A549 (cell line): ENCODE data around the gene LRRC36. TPM values are rescaled to one million over a fixed set of nuclear protein-coding genes. Genes with fewer than 3 reads are reported as not detected.

Experiments
- ATAC-seq, 2 experiments: fragments of 200-7000 bp in 1 of 2; fragments of >200 bp in 1 of 2; cut with Nextera tagmentation in 1 of 2; cut with Tn5 transposase in 1 of 2; 3 replicates each; pipeline versions ENCODE4 v1.8.0 to v1.9.1; 2018 to 2020; ENCODE audit warnings: mild to moderate bottlenecking in 1 of 2, moderate library complexity in 1 of 2
- CTCF ChIA-PET: fragments of 300-600 bp; sonication (Branson Sonifier 250); formaldehyde crosslinking; extraction: SDS; loops from one replicate; lab custom pipeline; 2021; ENCODE audit warnings: antibody characterized with exemption, inconsistent platforms; lab: Yijun Ruan, JAX
- POLR2A ChIA-PET: fragments of 350-600 bp; formaldehyde crosslinking; extraction: SDS; loops from one replicate; lab custom pipeline; 2021; ENCODE audit warnings: antibody characterized with exemption, inconsistent platforms; lab: Yijun Ruan, JAX
- DNase-seq, 2 experiments: peaks; one replicate each; pipeline versions ENCODE4 v3.0.0 to v3.0.0-alpha.2; 2011 to 2016; ENCODE audit warnings: low read depth in 1 of 2, low spot score in 1 of 2
- FAIRE-seq: peaks from 2 replicates; lab custom pipeline; 2011; peaks lifted over from hg19 to GRCh38; lab: Jason Lieb, UNC
- H3K27ac ChIP-seq, 2 experiments: fragments of >200 bp; sonication (Bioruptor Twin); formaldehyde crosslinking; 3 replicates each; pipeline ENCODE4 v1.5.1; 2016 to 2017
- H3K4me1 ChIP-seq: fragments of >200 bp; sonication (Bioruptor Twin); formaldehyde crosslinking; 3 replicates; pipeline ENCODE4 v1.6.1; 2016
- H3K4me2 ChIP-seq: fragments of >200 bp; sonication (Bioruptor Twin); formaldehyde crosslinking; 3 replicates; pipeline ENCODE4 v1.6.1; 2016
- H3K4me3 ChIP-seq: fragments of >200 bp; sonication (Bioruptor Twin); formaldehyde crosslinking; 3 replicates; pipeline ENCODE4 v1.5.1; 2016
- H3K9me3 ChIP-seq: fragments of >200 bp; sonication (Bioruptor Twin); formaldehyde crosslinking; 3 replicates; pipeline ENCODE4 v1.6.1; 2016
- BCL3 ChIP-seq: fragments of >200 bp; sonication (Bioruptor Twin); formaldehyde crosslinking; IDR thresholded peaks from 3 replicates; pipeline ENCODE4 v1.6.1; 2016
- CHD4 ChIP-seq: fragments of 200-600 bp; sonication (generic); IDR thresholded peaks from 2 replicates; pipeline ENCODE4 v1.6.1; 2016; ENCODE audit warnings: antibody characterized with exemption, mild to moderate bottlenecking, borderline replicate concordance
- EHF ChIP-seq: fragments of 250-450 bp; sonication (Bioruptor Pico); IDR thresholded peaks from 2 replicates; pipeline ENCODE4 v1.5.0; 2020; ENCODE audit warnings: mild to moderate bottlenecking
- EHMT2 ChIP-seq: fragments of 200-600 bp; sonication (generic); IDR thresholded peaks from 2 replicates; pipeline ENCODE4 v1.6.1; 2016; ENCODE audit warnings: antibody characterized with exemption, low read depth, mild to moderate bottlenecking, moderate library complexity
- ESRRA ChIP-seq: fragments of 150-350 bp; IDR thresholded peaks from 2 replicates; pipeline ENCODE4 v1.6.1; 2014; ENCODE audit warnings: mild to moderate bottlenecking, low read length, borderline replicate concordance
- HDAC2 ChIP-seq: fragments of 200-600 bp; sonication (generic); IDR thresholded peaks from 2 replicates; pipeline ENCODE4 v1.6.1; 2016
- HEYL ChIP-seq: fragments of 250-450 bp; sonication (Bioruptor Pico); IDR thresholded peaks from 2 replicates; pipeline ENCODE4 v1.8.0; 2021; ENCODE audit warnings: mild to moderate bottlenecking, moderate library complexity
- HOXA7 ChIP-seq: fragments of 250-450 bp; sonication (Bioruptor Pico); IDR thresholded peaks from 2 replicates; pipeline ENCODE4 v1.5.0; 2020; ENCODE audit warnings: mild to moderate bottlenecking, moderate library complexity
- HOXB13 ChIP-seq: fragments of 250-450 bp; sonication (Bioruptor Pico); IDR thresholded peaks from 2 replicates; pipeline ENCODE4 v1.5.0; 2020; ENCODE audit warnings: low read depth, mild to moderate bottlenecking, moderate library complexity
- KDM1A ChIP-seq: fragments of 200-600 bp; sonication (generic); IDR thresholded peaks from 2 replicates; pipeline ENCODE4 v1.6.1; 2016; ENCODE audit warnings: low read depth, mild to moderate bottlenecking
- MAFK ChIP-seq: fragments of 450-650 bp; IDR thresholded peaks from 2 replicates; pipeline ENCODE4 v1.6.1; 2014; ENCODE audit not compliant: partially characterized antibody
- NR3C1 ChIP-seq: fragments of >200 bp; sonication (Bioruptor Twin); formaldehyde crosslinking; IDR thresholded peaks from 3 replicates; pipeline ENCODE4 v1.6.1; 2017
- POLR2AphosphoS2 ChIP-seq: conservative IDR thresholded peaks from 2 replicates; pipeline ENCODE4 v1.6.1; 2012; ENCODE audit warnings: low read length, improper control_type of control experiment, inconsistent platforms
- RCOR1 ChIP-seq: fragments of 150-350 bp; IDR thresholded peaks from 2 replicates; pipeline ENCODE4 v1.6.1; 2014; ENCODE audit warnings: antibody characterized with exemption, low read length, low read depth
- RFX5 ChIP-seq: fragments of 450-650 bp; IDR thresholded peaks from 2 replicates; pipeline ENCODE4 v1.7.1; 2014; ENCODE audit warnings: antibody characterized with exemption, mild to moderate bottlenecking, moderate library complexity
- RNF2 ChIP-seq: fragments of 200-600 bp; sonication (generic); IDR thresholded peaks from 2 replicates; pipeline ENCODE4 v1.6.1; 2016; ENCODE audit warnings: low read depth, mild to moderate bottlenecking, antibody characterized with exemption, moderate library complexity, borderline replicate concordance
- SREBF2 ChIP-seq: fragments of 450-650 bp; IDR thresholded peaks from 2 replicates; pipeline ENCODE4 v1.6.1; 2014; ENCODE audit warnings: mild to moderate bottlenecking, moderate library complexity
- TFCP2L1 ChIP-seq: fragments of 250-450 bp; sonication (Bioruptor Pico); IDR thresholded peaks from 2 replicates; pipeline ENCODE4 v1.5.0; 2021; ENCODE audit warnings: mild to moderate bottlenecking
- TP53 ChIP-seq: fragments of 250-450 bp; sonication (Bioruptor Pico); IDR thresholded peaks from 2 replicates; pipeline ENCODE4 v1.5.0; 2021; ENCODE audit warnings: mild to moderate bottlenecking, moderate library complexity
- ZFP36 ChIP-seq: fragments of 450-650 bp; IDR thresholded peaks from 2 replicates; pipeline ENCODE4 v1.6.1; 2014; ENCODE audit warnings: borderline replicate concordance; ENCODE audit not compliant: partially characterized antibody
- WGBS: methylation state at CpG from one replicate; pipeline ENCODE4 v1.1.6; 2017; ENCODE audit errors: missing lambda C conversion rate; 5-methylcytosine and 5-hydroxymethylcytosine counted together
- polyA plus RNA-seq, 4 experiments: library from polyadenylated mRNA; depleted of rRNA in 3 of 4; stranded (reverse); fragments of >200 nt; fragmentation: RNase III in 1 of 4; extraction: RNeasy Plus Mini Kit Qiagen cat#74134 plus additional on column Dnase treatment in 1 of 4; gene quantifications; 2 replicates in 3 of 4; 3 replicates in 1 of 4; pipeline ENCODE4 v1.2.3, GENCODE V29; 2011 to 2017
- TF ChIP-seq, protein P1 (sequence below): fragments of >200 bp; sonication (Bioruptor Twin); formaldehyde crosslinking; IDR thresholded peaks from 2 replicates; pipeline ENCODE4 v1.6.1; 2016

LRRC36 gene
- polyA plus RNA-seq, 2 of the 4 experiments (the other 2 are of a cell fraction) = 0.48 to 0.57 TPM

DNA sequence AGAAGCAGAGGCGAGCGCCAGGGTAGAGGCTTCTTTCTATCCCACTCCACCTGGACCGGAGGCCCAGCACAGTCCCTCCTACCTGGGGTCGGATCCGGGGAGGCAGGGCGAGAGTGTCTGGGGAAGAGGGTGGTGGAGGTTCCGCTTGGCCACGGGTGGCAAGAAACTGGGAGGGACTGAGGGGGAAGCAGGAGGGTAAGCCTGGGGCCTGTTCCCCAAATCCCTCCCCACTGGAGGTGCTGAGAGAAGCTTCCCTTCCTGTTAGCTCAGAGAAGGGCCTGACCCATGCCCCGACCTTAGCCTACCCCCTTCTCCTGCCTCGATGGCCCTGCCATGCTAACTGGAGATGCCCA lies 68.5 kb downstream of the LRRC36 start (continued):
- no peak for TF ChIP-seq CHD4
- TF ChIP-seq, all 56 proteins: peak for 0

- H3K27ac ChIP-seq = peak overlapping the region; percentile 28 to 68; a peak in 3 of 6 replicates
- WGBS = 82% methylated on average over 9 of the region's 13 CpGs
- no peak overlapping the region for H3K4me3 ChIP-seq
- H3K9me3 ChIP-seq = no peaks in the 10 kb centered on the region
- ATAC-seq = no peak; a peak in 1 of 6 replicates
- POLR2A ChIA-PET = interaction anchor here (0.8 kb wide), 1 partner anchor 69 kb away, joined by 3 read pairs; the partner anchor contains the start of genes KCTD19 and LRRC36
- peaks cover 15% of the 10 kb centered on the region for H3K4me1 ChIP-seq
- H3K4me2 ChIP-seq = peak overlapping the region; percentile 66
- CTCF ChIA-PET = interaction anchor here (0.9 to 2.6 kb wide), 6 partner anchors 11 to 135 kb away, joined by 3 to 10 read pairs (median 4); partner anchors contain the start of genes KCTD19 and LRRC36
- DNase-seq = no peak
- FAIRE-seq = no peak
- TF ChIP-seq KDM1A = no peak
- no peak for TF ChIP-seq SREBF2
- no peak for TF ChIP-seq HOXB13 (CRISPR knock-in tag)
- TF ChIP-seq TFCP2L1 (CRISPR knock-in tag) = no peak
- TF ChIP-seq TP53 (CRISPR knock-in tag) = no peak
- no peak for TF ChIP-seq EHMT2
- no peak for TF ChIP-seq RCOR1
- no peak for TF ChIP-seq HEYL (CRISPR knock-in tag)
- TF ChIP-seq MAFK = no peak
- no peak for TF ChIP-seq NR3C1
- TF ChIP-seq EHF (CRISPR knock-in tag) = no peak
- TF ChIP-seq POLR2AphosphoS2 = no peak
- TF ChIP-seq CHD4 = no peak
- no peak for TF ChIP-seq BCL3
- TF ChIP-seq RFX5 = no peak
- no peak for TF ChIP-seq ESRRA
- no peak for TF ChIP-seq HDAC2
- no peak for TF ChIP-seq HOXA7 (CRISPR knock-in tag)
- no peak for TF ChIP-seq ZFP36
- TF ChIP-seq, protein P1, sequence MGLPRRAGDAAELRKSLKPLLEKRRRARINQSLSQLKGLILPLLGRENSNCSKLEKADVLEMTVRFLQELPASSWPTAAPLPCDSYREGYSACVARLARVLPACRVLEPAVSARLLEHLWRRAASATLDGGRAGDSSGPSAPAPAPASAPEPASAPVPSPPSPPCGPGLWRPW = no peak
Measured at GRCh38 chr16:67395458-67396158, 69.0 kb downstream of the LRRC36 start.

DNA sequence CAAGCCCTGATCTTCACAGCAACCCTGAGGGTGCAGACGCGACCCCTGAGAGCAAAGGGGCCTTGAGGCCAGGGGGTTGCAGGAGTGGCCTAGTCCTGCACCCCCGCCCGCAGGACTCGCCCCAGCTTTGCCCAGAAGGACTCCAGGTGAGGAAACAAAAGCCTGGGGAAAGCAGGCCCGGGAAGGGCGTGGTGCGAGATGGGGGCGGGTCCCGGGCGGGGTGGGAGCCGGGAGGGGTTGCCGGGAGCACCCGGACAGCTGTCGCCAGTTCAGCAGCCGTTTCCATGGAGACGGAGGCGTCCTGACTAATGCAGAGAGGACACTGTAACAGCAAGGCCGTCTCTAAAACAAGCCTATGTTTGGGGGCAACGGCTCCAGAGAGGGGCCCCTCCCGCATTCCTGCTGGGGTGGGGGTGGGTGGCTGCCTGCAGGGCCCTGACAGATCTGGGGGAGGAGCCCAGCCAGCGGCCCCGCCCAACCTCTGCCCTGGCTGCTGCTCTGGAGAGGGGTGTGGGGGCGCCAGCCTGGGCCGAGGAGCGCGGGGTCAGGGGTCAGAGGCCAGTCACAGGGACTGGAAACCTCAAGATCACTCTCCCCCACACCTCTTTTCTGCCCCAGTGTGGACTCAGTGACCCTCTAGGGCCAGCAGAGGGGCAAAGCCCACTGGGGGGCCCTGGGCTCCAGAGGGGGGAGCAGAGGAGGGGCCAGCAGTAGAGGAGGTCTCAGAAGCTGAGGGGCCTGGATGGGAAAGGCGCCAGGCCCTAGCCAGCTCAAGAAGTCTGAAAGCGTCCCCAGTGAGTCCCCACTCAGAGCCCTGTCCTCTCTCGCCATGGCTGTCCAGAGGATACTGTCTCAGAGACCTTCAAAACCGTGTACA lies 69.8 kb downstream of the LRRC36 start:
- Histone ChIP-seq H3K4me3 (no peak overlapping the region), H3K27ac (peak overlapping the region; percentile 28 to 68; a peak in 3 of 6 replicates), H3K4me2 (peak overlapping the region; percentile 66), H3K9me3 (no peaks in the 10 kb centered on the region), H3K4me1 (peaks cover 15% of the 10 kb centered on the region)
- ATAC-seq (peak; percentile 30 to 37; a peak in 5 of 6 replicates), DNase-seq (peak; percentile 67 to 84), FAIRE-seq (no peak)
- ChIA-PET POLR2A (no interaction called here), CTCF (interaction anchor here (0.9 to 2.3 kb wide), 5 partner anchors 10 to 69 kb away, joined by 3 to 8 read pairs (median 3); partner anchors contain the start of genes KCTD19 and LRRC36)
- no peak for TF ChIP-seq RNF2
- no peak for TF ChIP-seq HOXB13 (CRISPR knock-in tag)
- 68% methylated on average over 8 of the region's 31 CpGs for WGBS
